HG03575 (cell line): Measurements from ENCODE around the gene CD72.
"Not testable (repeated sequence)": the region's sequence is repeated elsewhere in the genome, so short reads cannot be mapped to it uniquely, and the experiment has no call there.

Experiments used
- ATAC-seq: cut with Tn5 transposase; IDR thresholded peaks from one replicate; pipeline ENCODE4 v1.9.1; 2021; ENCODE audit not compliant: unreplicated experiment, insufficient number of reproducible peaks, low FRiP score; ENCODE audit errors: extremely low read depth

The CD72 gene

GRCh38 chr9:35603986-35604577 lies 14.1 kb downstream of the CD72 start:
- peak; percentile 59 for ATAC-seq

- ATAC-seq, result no peak
These were observed 14.7 kb downstream of the CD72 start for GRCh38 chr9:35603506-35603985.

GRCh38 chr9:35599763-35600604 lies 18.2 kb downstream of the CD72 start:
- ATAC-seq, result no peak

GRCh38 chr9:35598866-35599590 lies 19.2 kb downstream of the CD72 start:
- no peak for ATAC-seq

GRCh38 chr9:35596907-35597306 lies 21.3 kb downstream of the CD72 start:
- not testable (repeated sequence) for ATAC-seq

GRCh38 chr9:35594471-35594870 lies 23.7 kb downstream of the CD72 start:
- no peak for ATAC-seq

GRCh38 chr9:35593581-35593980 lies 24.6 kb downstream of the CD72 start:
- no peak for ATAC-seq

- not testable (repeated sequence) for ATAC-seq
These were observed 29.7 kb downstream of the CD72 start for GRCh38 chr9:35588506-35588905.

GRCh38 chr9:35584681-35585080 lies 33.5 kb downstream of the CD72 start:
- not testable (repeated sequence) for ATAC-seq

GRCh38 chr9:35583521-35583920 lies 34.7 kb downstream of the CD72 start:
- ATAC-seq, result not testable (repeated sequence)

GRCh38 chr9:35579659-35580227 lies 38.5 kb downstream of the CD72 start:
- not testable (repeated sequence) for ATAC-seq

- no peak for ATAC-seq
These were observed 39.1 kb downstream of the CD72 start for GRCh38 chr9:35579130-35579529.

GRCh38 chr9:35577486-35577885 lies 40.7 kb downstream of the CD72 start:
- ATAC-seq, result no peak

- ATAC-seq, result no peak
These were observed 42.7 kb downstream of the CD72 start for GRCh38 chr9:35575478-35575877.

- ATAC-seq, result no peak
These were observed 43.6 kb downstream of the CD72 start for GRCh38 chr9:35574578-35575122.

GRCh38 chr9:35570709-35571504 lies 47.3 kb downstream of the CD72 start:
- ATAC-seq, result no peak

- ATAC-seq, result no peak
These were observed 49.0 kb downstream of the CD72 start for GRCh38 chr9:35569206-35569605.

- ATAC-seq, result no peak
These were observed 50.0 kb downstream of the CD72 start for GRCh38 chr9:35568196-35568595.
